K562 (cell line): ENCODE data around the gene PRDX3. TPM values are rescaled to one million over a fixed set of nuclear protein-coding genes. Genes with fewer than 3 reads are reported as not detected.
A peak's percentile ranks its signal among the peaks of the same experiment; 100 is the strongest.

Experiments
- ATF7 ChIP-seq: fragments of 450-650 bp; IDR thresholded peaks from 2 replicates; pipeline ENCODE4 v1.7.1; 2014; ENCODE audit warnings: mild to moderate bottlenecking, moderate library complexity
- BRCA1 ChIP-seq, 2 experiments: fragments of 450-650 bp in 1 of 2; sonication (generic) in 1 of 2; formaldehyde crosslinking in 1 of 2; IDR thresholded peaks; 2 replicates each; pipeline versions ENCODE4 v1.5.0 to v1.6.1; 2017 to 2020; ENCODE audit warnings: mild to moderate bottlenecking in 1 of 2, missing genetic modification reagents in 1 of 2
- HMBOX1 ChIP-seq: sonication (generic); IDR thresholded peaks from 2 replicates; pipeline ENCODE4 v1.6.1; 2016
- HNRNPK ChIP-seq: fragments of 200-400 bp; formaldehyde crosslinking; IDR thresholded peaks from one replicate; pipeline ENCODE4 v1.6.1; 2018; ENCODE audit warnings: mild to moderate bottlenecking, low read depth, low read length; ENCODE audit not compliant: poor library complexity, severe bottlenecking
- MEF2A ChIP-seq: IDR thresholded peaks from 2 replicates; pipeline ENCODE4 v1.6.1; 2011; ENCODE audit warnings: low read depth, mild to moderate bottlenecking, low read length, moderate library complexity; ENCODE audit not compliant: control insufficient read depth
- MYC ChIP-seq, 2 experiments: fragments of 250-450 bp in 1 of 2; sonication (Bioruptor Pico) in 1 of 2; IDR thresholded peaks; 2 replicates each; pipeline versions ENCODE4 v1.5.1 to v1.6.1; 2012 to 2021; ENCODE audit warnings: low read depth in 2 of 2, borderline replicate concordance in 1 of 2, improper control_type of control experiment in 1 of 2, low read length in 1 of 2, mild to moderate bottlenecking in 1 of 2, moderate library complexity in 1 of 2
- NCOA4 ChIP-seq: fragments of 450-650 bp; IDR thresholded peaks from 2 replicates; pipeline ENCODE4 v1.6.1; 2018; ENCODE audit warnings: mild to moderate bottlenecking; ENCODE audit not compliant: partially characterized antibody
- NRF1 ChIP-seq, 2 experiments: fragments of 450-650 bp; IDR thresholded peaks in 1 of 2; conservative IDR thresholded peaks in 1 of 2; 2 replicates each; pipeline ENCODE4 v1.6.1; 2014; ENCODE audit warnings: mild to moderate bottlenecking in 2 of 2
- POLR2B ChIP-seq: fragments of 450-650 bp; IDR thresholded peaks from 2 replicates; pipeline ENCODE4 v1.6.1; 2018; ENCODE audit warnings: low read depth; ENCODE audit not compliant: partially characterized antibody
- POLR3A ChIP-seq: IDR thresholded peaks from 2 replicates; pipeline ENCODE4 v1.6.1; 2011; ENCODE audit warnings: borderline replicate concordance, mild to moderate bottlenecking, moderate library complexity; ENCODE audit not compliant: insufficient read length, insufficient read depth; ENCODE audit errors: extremely low read depth
- PREB ChIP-seq: sonication (generic); formaldehyde crosslinking; IDR thresholded peaks from 2 replicates; pipeline ENCODE4 v1.8.1; 2023; ENCODE audit warnings: mild to moderate bottlenecking, missing genetic modification reagents
- SAFB ChIP-seq: fragments of 200-400 bp; formaldehyde crosslinking; IDR thresholded peaks from 2 replicates; pipeline ENCODE4 v1.6.1; 2017; ENCODE audit warnings: low read depth, low read length, borderline replicate concordance
- SMARCA5 ChIP-seq: fragments of 450-650 bp; IDR thresholded peaks from 2 replicates; pipeline ENCODE4 v1.6.1; 2016
- STAT5A ChIP-seq: IDR thresholded peaks from 2 replicates; pipeline ENCODE4 v1.6.1; 2012; ENCODE audit warnings: low read length, inconsistent platforms, borderline replicate concordance
- THAP12 ChIP-seq: fragments of 250-450 bp; sonication (Bioruptor Pico); IDR thresholded peaks from 2 replicates; pipeline ENCODE4 v1.9.0; 2021; ENCODE audit warnings: mild to moderate bottlenecking, inconsistent platforms
- UBTF ChIP-seq, 2 experiments: IDR thresholded peaks; 2 replicates each; pipeline ENCODE4 v1.6.1; 2012; ENCODE audit warnings: improper control_type of control experiment in 2 of 2, low read depth in 2 of 2, low read length in 2 of 2, borderline replicate concordance in 1 of 2
- USF2 ChIP-seq: sonication (generic); formaldehyde crosslinking; IDR thresholded peaks from 2 replicates; pipeline ENCODE4 v1.5.0; 2020; ENCODE audit warnings: missing genetic modification reagents
- ZNF3 ChIP-seq: fragments of 250-450 bp; sonication (Bioruptor Pico); IDR thresholded peaks from 2 replicates; pipeline ENCODE4 v1.5.0; 2021; ENCODE audit warnings: mild to moderate bottlenecking, moderate library complexity
- ZNF699 ChIP-seq: fragments of 250-450 bp; sonication (Bioruptor Pico); IDR thresholded peaks from 2 replicates; pipeline ENCODE4 v1.8.0; 2021; ENCODE audit warnings: mild to moderate bottlenecking, moderate library complexity; ENCODE audit not compliant: insufficient replicate concordance
- polyA plus RNA-seq, 8 experiments: library from polyadenylated mRNA; depleted of rRNA in 4 of 8; stranded (reverse) in 5 of 8; unstranded in 3 of 8; fragments of >200 nt; fragmentation: Nextera tagmentation in 2 of 8; fragmentation: Illumina TruSeq in 1 of 8; extraction: Ambion mirVana in 2 of 8; extraction: Trizol in 1 of 8; gene quantifications; 2 replicates each; pipeline versions ENCODE4 v1.2.1 to v1.2.3, GENCODE V29; 2011 to 2014; ENCODE audit warnings: inconsistent platforms in 1 of 8, missing spikeins in 1 of 8
- total RNA-seq, 7 experiments: library from RNA; depleted of rRNA in 6 of 7; stranded (reverse); fragments of >200 nt in 6 of 7; fragmentation: Illumina TruSeq in 2 of 7; extraction: Trizol in 2 of 7; gene quantifications; 2 replicates each; pipeline versions ENCODE4 v1.2.1 to v1.2.3, GENCODE V29; 2011 to 2021; ENCODE audit warnings: low replicate concordance in 1 of 7

The PRDX3 gene
- total and polyA plus RNA-seq, 9 of the 15 experiments (the other 6 are each of a cell fraction or from before 2014, with no cell fraction given): 122 to 994 (median 173) TPM

GRCh38 chr10:119178372-119179119 is at the start of gene PRDX3 (continued):
- TF ChIP-seq POLR2B: peak; percentile 94
- TF ChIP-seq SAFB: no peak
- TF ChIP-seq BRCA1 (IDR thresholded peaks at IDR 0.05): no peak
- no peak for TF ChIP-seq BRCA1 (CRISPR knock-in tag; IDR thresholded peaks at IDR 0.05)
- peak; percentile 24; the same call in 1 of the 2 replicates for TF ChIP-seq USF2 (CRISPR knock-in tag)
- TF ChIP-seq ZNF3 (CRISPR knock-in tag): no peak
- TF ChIP-seq MYC (IDR thresholded peaks at IDR 0.05; ENCODE audit: low read depth, low read length): peak; percentile 45
- TF ChIP-seq MYC (CRISPR knock-in tag; IDR thresholded peaks at IDR 0.05; ENCODE audit: borderline replicate concordance, low read depth): no peak
- TF ChIP-seq THAP12 (CRISPR knock-in tag): no peak
- TF ChIP-seq UBTF (IDR thresholded peaks at IDR 0.05; ENCODE audit: borderline replicate concordance in 1 of 2, low read depth in 2 of 2, low read length in 2 of 2): no peak
- TF ChIP-seq ZNF699 (CRISPR knock-in tag): no peak
- TF ChIP-seq ATF7: peak; percentile 42; the same call in 1 of the 2 replicates
- no peak for TF ChIP-seq PREB (CRISPR knock-in tag)
- TF ChIP-seq HMBOX1: no peak
- no peak for TF ChIP-seq NCOA4
- TF ChIP-seq NRF1 (conservative IDR thresholded peaks at IDR 0.05 in 1 of 2, IDR thresholded peaks at IDR 0.05 in 1 of 2): peak; percentile 92 to 94
- TF ChIP-seq STAT5A: no peak
- TF ChIP-seq POLR3A: no peak
- no peak for TF ChIP-seq SMARCA5
- TF ChIP-seq HNRNPK: no peak
- no peak for TF ChIP-seq MEF2A
